Tibial artery (tissue), 4 donors: Measurements from ENCODE around the gene SLC12A6.

Source experiments
- DNase-seq, 2 donors: peaks; one replicate each; pipeline ENCODE4 v3.0.0-alpha.2; 2019
- H3K27ac ChIP-seq, 2 donors: fragments of 200-600 bp; sonication (generic) in 1 of 2; 1 replicate in 1 of 2; 2 replicates in 1 of 2; pipeline ENCODE4 v1.5.1; 2018 to 2019; ENCODE audit warnings: mild to moderate bottlenecking in 1 of 2
- H3K27me3 ChIP-seq, 2 donors: fragments of 200-600 bp; sonication (generic) in 1 of 2; one replicate each; pipeline versions ENCODE4 v1.5.1 to v1.6.0; 2016 to 2019
- H3K36me3 ChIP-seq, 3 donors: fragments of 200-600 bp; sonication (generic) in 2 of 3; one replicate each; pipeline ENCODE4 v1.5.1; 2016 to 2019; ENCODE audit warnings: mild to moderate bottlenecking in 2 of 3
- H3K4me1 ChIP-seq, 4 donors: fragments of 200-600 bp; sonication (generic) in 2 of 4; 1 replicate in 3 of 4; 2 replicates in 1 of 4; pipeline ENCODE4 v1.5.1; 2016 to 2019
- H3K4me3 ChIP-seq, 2 donors: fragments of 200-600 bp; sonication (generic) in 1 of 2; 1 replicate in 1 of 2; 2 replicates in 1 of 2; pipeline ENCODE4 v1.5.1; 2018 to 2019; ENCODE audit warnings: mild to moderate bottlenecking in 2 of 2
- H3K9me3 ChIP-seq, 3 donors: fragments of 200-600 bp; sonication (generic) in 1 of 3; one replicate each; pipeline ENCODE4 v1.5.1; 2016 to 2019
- intact Hi-C: fragments of 100-400 bp; cut with DNase I; formaldehyde crosslinking; loops from one replicate; pipeline ENCODE4 v1.15.0; 2023; ENCODE audit warnings: low total_unique reads
- TF ChIP-seq, protein P1 (sequence below), 2 experiments: fragments of 200-600 bp in 1 of 2; fragments of 450-650 bp in 1 of 2; IDR thresholded peaks; one replicate each; pipeline ENCODE4 v1.5.1; 2017 to 2019; ENCODE audit warnings: antibody characterized with exemption in 2 of 2, mild to moderate bottlenecking in 1 of 2, moderate library complexity in 1 of 2

The SLC12A6 gene

DNA sequence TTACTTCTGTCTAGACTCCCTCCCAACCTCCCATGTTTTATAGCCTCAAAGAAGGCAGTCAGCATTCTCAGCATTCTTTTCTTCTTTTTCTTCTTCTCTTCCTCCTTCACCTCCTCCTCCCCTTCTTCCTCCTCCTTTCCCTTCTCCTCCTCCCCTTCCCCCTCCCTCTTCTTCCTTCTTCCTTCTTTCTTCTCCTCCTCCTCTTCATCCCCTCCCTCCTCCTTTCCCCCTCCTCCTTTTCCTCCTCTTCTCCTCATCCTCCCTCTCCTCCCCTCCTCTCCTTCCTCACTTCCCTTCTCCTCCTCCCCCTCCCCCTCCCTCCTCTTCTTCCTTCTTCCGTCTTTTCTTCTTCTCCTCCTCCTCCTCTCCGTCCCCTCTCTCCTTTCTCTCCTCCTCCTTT lies 33.1 kb upstream of the SLC12A6 start:
- intact Hi-C loops, result no loop called here
- Histone ChIP-seq H3K27ac (no peak overlapping the region), H3K4me1 (peaks cover 0 to 15% (median 12%) of the 10 kb centered on the region in 4 donors), H3K27me3 (no peaks in the 10 kb centered on the region), H3K4me3 (no peak overlapping the region), H3K36me3 (no peaks in the 10 kb centered on the region), H3K9me3 (no peaks in the 10 kb centered on the region)
- no peak for DNase-seq
- TF ChIP-seq, protein P1, sequence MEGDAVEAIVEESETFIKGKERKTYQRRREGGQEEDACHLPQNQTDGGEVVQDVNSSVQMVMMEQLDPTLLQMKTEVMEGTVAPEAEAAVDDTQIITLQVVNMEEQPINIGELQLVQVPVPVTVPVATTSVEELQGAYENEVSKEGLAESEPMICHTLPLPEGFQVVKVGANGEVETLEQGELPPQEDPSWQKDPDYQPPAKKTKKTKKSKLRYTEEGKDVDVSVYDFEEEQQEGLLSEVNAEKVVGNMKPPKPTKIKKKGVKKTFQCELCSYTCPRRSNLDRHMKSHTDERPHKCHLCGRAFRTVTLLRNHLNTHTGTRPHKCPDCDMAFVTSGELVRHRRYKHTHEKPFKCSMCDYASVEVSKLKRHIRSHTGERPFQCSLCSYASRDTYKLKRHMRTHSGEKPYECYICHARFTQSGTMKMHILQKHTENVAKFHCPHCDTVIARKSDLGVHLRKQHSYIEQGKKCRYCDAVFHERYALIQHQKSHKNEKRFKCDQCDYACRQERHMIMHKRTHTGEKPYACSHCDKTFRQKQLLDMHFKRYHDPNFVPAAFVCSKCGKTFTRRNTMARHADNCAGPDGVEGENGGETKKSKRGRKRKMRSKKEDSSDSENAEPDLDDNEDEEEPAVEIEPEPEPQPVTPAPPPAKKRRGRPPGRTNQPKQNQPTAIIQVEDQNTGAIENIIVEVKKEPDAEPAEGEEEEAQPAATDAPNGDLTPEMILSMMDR (IDR thresholded peaks at IDR 0.05), result no peak

DNA sequence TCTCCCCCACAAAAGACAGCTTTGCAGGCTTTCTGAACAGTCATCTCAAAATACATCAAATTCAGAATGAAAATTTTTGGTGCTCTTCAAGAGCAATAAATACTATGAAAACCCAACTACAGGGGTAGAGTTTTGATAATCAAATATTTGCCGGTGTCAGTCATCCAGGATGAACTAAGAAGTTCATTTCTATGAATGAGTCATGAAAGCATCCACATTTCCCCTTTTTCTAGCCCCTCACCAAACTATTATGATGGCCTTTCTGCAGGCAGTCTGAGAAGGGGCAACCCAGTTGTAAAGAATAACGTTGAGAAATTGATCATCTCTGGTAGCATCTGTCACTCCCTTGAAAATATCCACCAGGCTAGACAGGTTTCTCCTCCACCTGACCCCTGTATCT lies 32.5 kb upstream of the SLC12A6 start:
- H3K27ac ChIP-seq, result no peak overlapping the region
- no peaks in the 10 kb centered on the region for H3K27me3 ChIP-seq
- H3K4me1 ChIP-seq, result peaks cover 0 to 20% (median 17%) of the 10 kb centered on the region in 4 donors
- TF ChIP-seq, protein P1 (IDR thresholded peaks at IDR 0.05), result no peak
- intact Hi-C loops, result no loop called here
- H3K36me3 ChIP-seq, result no peaks in the 10 kb centered on the region
- H3K4me3 ChIP-seq, result no peak overlapping the region
- DNase-seq, result no peak
- no peaks in the 10 kb centered on the region for H3K9me3 ChIP-seq

DNA sequence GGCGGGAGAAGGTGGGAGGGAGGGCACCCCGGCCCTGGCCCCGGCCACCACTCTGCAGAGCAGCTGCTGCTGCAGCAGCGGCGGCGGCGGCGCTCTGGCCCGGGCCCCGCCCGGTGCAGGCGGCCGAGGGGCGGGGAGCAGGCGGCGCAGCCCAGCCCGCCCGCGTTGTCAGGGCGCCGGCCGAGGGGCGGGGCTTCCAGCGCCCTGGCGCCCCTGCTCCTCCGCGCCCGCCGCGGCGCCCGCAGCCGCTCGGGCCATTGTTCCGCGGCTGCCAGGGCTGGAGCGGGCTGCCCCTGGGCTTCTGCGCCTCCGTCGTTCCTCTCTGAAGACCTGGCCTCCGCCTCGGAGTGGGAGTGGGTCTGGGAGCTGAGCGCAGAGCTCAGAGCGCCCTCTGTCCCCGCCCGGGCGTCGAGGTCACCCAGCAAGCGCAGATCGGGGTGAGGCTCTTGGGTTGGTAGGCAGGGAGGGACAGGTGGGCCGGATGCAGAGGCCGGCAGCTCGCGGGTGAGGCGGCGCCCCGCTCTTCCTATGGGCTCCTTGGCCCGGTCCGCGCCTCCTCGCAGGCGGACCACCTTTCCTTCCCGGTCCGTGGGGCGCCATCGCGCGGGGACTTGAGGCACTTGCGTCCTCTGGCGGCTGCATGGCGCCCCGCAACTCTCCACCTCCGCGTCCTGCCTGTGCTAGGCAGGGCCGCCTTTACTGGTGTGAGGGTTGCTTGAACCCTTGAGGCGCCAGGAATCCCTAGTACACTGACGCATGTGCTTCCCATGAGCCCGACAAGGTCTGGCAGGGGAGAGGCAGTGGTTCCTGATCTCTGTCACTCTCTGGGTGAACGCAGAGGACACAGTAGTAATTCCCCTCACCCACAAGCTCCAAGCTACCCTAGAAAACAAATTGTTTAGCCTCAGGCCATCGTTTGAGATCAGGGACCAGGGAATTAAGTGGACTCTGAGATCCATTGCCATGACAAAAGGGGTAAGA lies 29.8 kb upstream of the SLC12A6 start, which contains the start of gene LPCAT4:
Gene LPCAT4 (minus strand): TSS at position 96 of the 981 bp plus-strand sequence. CDS start 96 bp downstream, outside the sequence.
- Histone ChIP-seq H3K27ac (peak within 1 kb of the TSS; percentile 85 to 89), H3K9me3 (no peaks in the 10 kb centered on the region), H3K36me3 (peaks cover 0 to 18% (median 1%) of the 10 kb centered on the region in 3 donors), H3K4me1 (peaks cover 0 to 20% (median 17%) of the 10 kb centered on the region in 4 donors), H3K4me3 (peak within 1 kb of the TSS; percentile 63 to 80), H3K27me3 (no peaks in the 10 kb centered on the region)
- intact Hi-C loops, result loop anchor here (1.0 to 10.0 kb wide), 3 partner anchors 24 to 303 kb away; partner anchors contain the start of genes NOP10 and NUTM1
- TF ChIP-seq, protein P1 (IDR thresholded peaks at IDR 0.05), result peak; percentile 88 to 98
- DNase-seq, result peak; percentile 87 to 92

DNA sequence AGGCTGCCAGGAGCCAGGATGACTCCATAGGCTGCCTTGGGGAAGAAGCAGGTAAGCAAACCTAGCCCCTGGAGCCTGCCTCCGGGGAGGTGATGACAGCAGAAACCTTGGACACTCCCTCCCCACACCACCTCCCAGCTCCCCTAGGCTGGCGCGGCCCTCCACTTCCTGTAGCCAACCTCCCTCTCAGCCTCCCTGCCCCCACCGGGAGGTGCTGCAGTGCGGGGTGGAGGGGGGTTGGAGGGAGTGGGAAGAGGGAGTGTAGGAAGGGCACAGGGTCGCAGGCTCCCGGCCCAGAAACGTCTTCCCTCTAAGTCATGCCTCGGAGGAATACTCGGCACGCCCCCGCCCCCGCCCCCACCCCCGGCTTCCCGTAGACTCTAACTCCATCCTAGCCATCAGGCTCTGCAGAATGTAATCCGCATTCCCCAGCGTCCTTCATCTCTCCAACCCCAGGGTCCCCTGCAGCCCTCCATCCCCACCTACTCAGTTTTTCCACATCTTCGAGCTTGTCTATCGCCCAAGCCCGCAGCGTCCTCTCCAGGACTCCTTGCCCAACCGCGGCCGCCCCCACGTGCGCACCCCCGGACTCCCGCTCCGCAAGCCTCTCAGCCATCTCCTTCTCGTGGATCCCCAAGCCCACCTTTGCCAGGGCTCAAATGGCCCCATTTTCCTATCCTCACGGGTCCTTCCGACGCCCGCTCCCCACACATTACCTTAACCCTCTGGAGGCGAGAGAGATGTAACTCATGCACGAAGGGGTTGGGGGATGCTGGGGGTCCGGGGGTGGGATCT lies 28.9 kb upstream of the SLC12A6 start:
- TF ChIP-seq, protein P1 (IDR thresholded peaks at IDR 0.05), result no peak
- intact Hi-C loops, result loop anchor here (1.0 to 10.0 kb wide), 3 partner anchors 23 to 302 kb away; partner anchors contain the start of genes NOP10 and NUTM1
- DNase-seq, result peak; percentile 33 to 76
- peaks cover 0 to 20% (median 17%) of the 10 kb centered on the region in 4 donors for H3K4me1 ChIP-seq
- peak overlapping the region; percentile 85 to 89 for H3K27ac ChIP-seq
- no peaks in the 10 kb centered on the region for H3K9me3 ChIP-seq
- H3K27me3 ChIP-seq, result no peaks in the 10 kb centered on the region
- H3K4me3 ChIP-seq, result peak overlapping the region; percentile 63 to 80
- peaks cover 0 to 25% (median 3%) of the 10 kb centered on the region in 3 donors for H3K36me3 ChIP-seq

DNA sequence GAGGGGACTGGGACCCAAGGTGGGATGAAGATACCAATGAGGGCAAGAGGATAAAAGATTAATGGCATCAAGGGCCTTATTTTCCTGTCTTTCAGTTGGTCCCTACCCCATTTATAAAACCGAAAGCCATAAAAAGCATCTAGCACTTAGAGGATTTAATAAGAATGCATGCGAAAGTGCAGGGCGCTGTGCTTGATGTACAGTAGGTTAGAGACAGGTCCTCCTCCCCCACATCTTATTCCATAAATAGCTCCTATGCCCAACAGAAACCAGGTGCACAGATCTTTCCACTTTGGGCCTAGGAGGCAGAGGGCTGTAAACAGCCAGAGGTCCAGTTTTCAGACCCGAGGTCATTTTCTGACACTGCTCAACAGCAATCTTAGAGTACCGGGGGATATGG lies 28.3 kb upstream of the SLC12A6 start:
- DNase-seq, result no peak
- Histone ChIP-seq H3K9me3 (no peaks in the 10 kb centered on the region), H3K27me3 (no peaks in the 10 kb centered on the region), H3K36me3 (peaks cover 0 to 30% (median 3%) of the 10 kb centered on the region in 3 donors), H3K4me3 (peak overlapping the region; percentile 63 to 80), H3K27ac (peak overlapping the region; percentile 85 to 89), H3K4me1 (peaks cover 0 to 20% (median 17%) of the 10 kb centered on the region in 4 donors)
- TF ChIP-seq, protein P1 (IDR thresholded peaks at IDR 0.05), result no peak
- intact Hi-C loops, result loop anchor here (10.0 kb wide), 2 partner anchors 131 to 301 kb away; no protein-coding TSS in a partner anchor
